SK-N-SH (cell line): ENCODE data around the gene MAPT. TPM values are rescaled to one million over a fixed set of nuclear protein-coding genes. Genes with fewer than 3 reads are reported as not detected.

ENCODE experiments used
- CTCF ChIA-PET: fragments of 300-600, 350-600 bp; formaldehyde crosslinking; extraction: SDS; loops from one replicate; lab custom pipeline; 2021; lab: Yijun Ruan, JAX
- POLR2A ChIA-PET: fragments of 350-600 bp; sonication (Branson Sonifier 250); formaldehyde crosslinking; extraction: SDS; loops from one replicate; lab custom pipeline; 2020; ENCODE audit warnings: antibody characterized with exemption, inconsistent platforms; lab: Yijun Ruan, JAX
- DNase-seq: peaks from one replicate; pipeline ENCODE4 v3.0.0; 2012
- H2AFZ ChIP-seq: fragments of 200-600 bp; sonication (generic); 2 replicates; pipeline ENCODE4 v1.8.1; 2016; ENCODE audit warnings: antibody characterized with exemption, mild to moderate bottlenecking, low read depth
- H3F3A ChIP-seq: fragments of 200-600 bp; sonication (generic); replicated peaks from 2 replicates; pipeline ENCODE3; 2016; ENCODE audit warnings: antibody characterized with exemption, mild to moderate bottlenecking; ENCODE audit not compliant: insufficient read depth
- H3K27ac ChIP-seq, 2 experiments: fragments of 200-500 bp in 1 of 2; fragments of 200-600 bp in 1 of 2; sonication (Bioruptor generic) in 1 of 2; sonication (generic), shearing (Covaris generic) in 1 of 2; 2 replicates each; pipeline versions ENCODE4 v1.5.1 to v1.6.1; 2014 to 2016; ENCODE audit warnings: low read depth in 2 of 2, inconsistent platforms in 1 of 2, low read length in 1 of 2, mild to moderate bottlenecking in 1 of 2, mixed read lengths in 1 of 2
- H3K27me3 ChIP-seq: fragments of 200-600 bp; sonication (generic), shearing (Covaris generic); 2 replicates; pipeline ENCODE4 v1.6.1; 2016; ENCODE audit warnings: mixed run types; ENCODE audit not compliant: insufficient read depth
- H3K36me3 ChIP-seq, 2 experiments: fragments of 200-500 bp in 1 of 2; fragments of 200-600 bp in 1 of 2; sonication (Bioruptor generic) in 1 of 2; sonication (generic) in 1 of 2; replicated peaks in 1 of 2; 2 replicates each; pipeline versions ENCODE3 to v1.5.1; 2014 to 2016; ENCODE audit warnings: low read length in 1 of 2, mild to moderate bottlenecking in 1 of 2; ENCODE audit not compliant: insufficient read depth in 2 of 2, control insufficient read depth in 1 of 2
- H3K4me1 ChIP-seq, 2 experiments: fragments of 200-500 bp in 1 of 2; fragments of 200-600 bp in 1 of 2; sonication (Bioruptor generic) in 1 of 2; sonication (generic), shearing (Covaris generic) in 1 of 2; 2 replicates each; pipeline versions ENCODE4 v1.5.1 to v1.6.1; 2014 to 2016; ENCODE audit warnings: low read depth in 1 of 2, low read length in 1 of 2, mixed run types in 1 of 2; ENCODE audit not compliant: insufficient read depth in 2 of 2, control insufficient read depth in 1 of 2
- H3K4me2 ChIP-seq: fragments of 200-600 bp; sonication (generic), shearing (Covaris generic); 2 replicates; pipeline ENCODE4 v1.6.1; 2017; ENCODE audit warnings: mixed run types
- H3K4me3 ChIP-seq, 2 experiments: fragments of 200-500 bp in 1 of 2; fragments of 200-600 bp in 1 of 2; sonication (Bioruptor generic) in 1 of 2; sonication (generic), shearing (Covaris generic) in 1 of 2; 2 replicates each; pipeline versions ENCODE4 v1.5.1 to v1.8.1; 2014 to 2016; ENCODE audit warnings: low read depth in 2 of 2, inconsistent platforms in 1 of 2, low read length in 1 of 2, mild to moderate bottlenecking in 1 of 2, mixed read lengths in 1 of 2, moderate library complexity in 1 of 2
- H3K79me2 ChIP-seq: fragments of 200-600 bp; sonication (generic); 2 replicates; pipeline ENCODE4 v1.8.1; 2017; ENCODE audit warnings: mild to moderate bottlenecking; ENCODE audit not compliant: insufficient read depth
- H3K9ac ChIP-seq: fragments of 200-600 bp; sonication (generic); 2 replicates; pipeline ENCODE4 v1.6.1; 2017; ENCODE audit warnings: mixed run types
- H3K9me2 ChIP-seq: fragments of 200-600 bp; sonication (generic); 2 replicates; pipeline ENCODE4 v1.6.1; 2017; ENCODE audit warnings: mixed run types
- H3K9me3 ChIP-seq: fragments of 200-600 bp; sonication (generic); 2 replicates; pipeline ENCODE4 v1.6.1; 2017; ENCODE audit warnings: mixed run types, mild to moderate bottlenecking, moderate library complexity
- H4K20me1 ChIP-seq: fragments of 200-600 bp; sonication (generic); 2 replicates; pipeline ENCODE4 v1.6.1; 2017; ENCODE audit warnings: mild to moderate bottlenecking, mixed run types; ENCODE audit not compliant: insufficient read depth
- ELF1 ChIP-seq: IDR thresholded peaks from 2 replicates; pipeline ENCODE4 v1.4.0; 2012
- EP300 ChIP-seq, 2 experiments: IDR thresholded peaks; 2 replicates each; pipeline versions ENCODE4 v1.4.0 to v1.6.1; 2012; ENCODE audit warnings: borderline replicate concordance in 1 of 2, low read depth in 1 of 2, low read length in 1 of 2
- EZH2phosphoT487 ChIP-seq: fragments of 200-600 bp; sonication (generic); IDR thresholded peaks from 2 replicates; pipeline ENCODE4 v1.6.1; 2017; ENCODE audit warnings: low read depth, mixed run types, mild to moderate bottlenecking, antibody characterized with exemption, moderate library complexity, borderline replicate concordance
- FOXJ3 ChIP-seq: sonication (generic); formaldehyde crosslinking; IDR thresholded peaks from 2 replicates; pipeline ENCODE4 v1.5.1; 2020; ENCODE audit warnings: mild to moderate bottlenecking, missing genetic modification reagents
- GABPA ChIP-seq: IDR thresholded peaks from 2 replicates; pipeline ENCODE4 v1.4.0; 2012; ENCODE audit warnings: low read depth, mild to moderate bottlenecking
- GATA2 ChIP-seq: sonication (generic); formaldehyde crosslinking; IDR thresholded peaks from 2 replicates; pipeline ENCODE4 v1.5.0; 2020; ENCODE audit warnings: mild to moderate bottlenecking, missing genetic modification reagents
- JUND ChIP-seq: IDR thresholded peaks from 2 replicates; pipeline ENCODE4 v1.4.0; 2012
- NRF1 ChIP-seq: IDR thresholded peaks from 2 replicates; pipeline ENCODE4 v1.6.1; 2012; ENCODE audit warnings: low read depth, mild to moderate bottlenecking, low read length
- POLR2AphosphoS5 ChIP-seq: IDR thresholded peaks from 2 replicates; pipeline ENCODE4 v1.6.1; 2012; ENCODE audit warnings: low read depth, low read length
- RCOR1 ChIP-seq: fragments of 150-350 bp; IDR thresholded peaks from 2 replicates; pipeline ENCODE4 v1.6.1; 2017; ENCODE audit warnings: antibody characterized with exemption, low read length
- SMC3 ChIP-seq: IDR thresholded peaks from 2 replicates; pipeline ENCODE4 v1.6.1; 2012; ENCODE audit warnings: low read depth, low read length, improper control_type of control experiment
- TAF1 ChIP-seq: IDR thresholded peaks from 2 replicates; pipeline ENCODE4 v1.6.1; 2012; ENCODE audit warnings: low read depth, mild to moderate bottlenecking, low read length, moderate library complexity, borderline replicate concordance
- YY1 ChIP-seq: IDR thresholded peaks from 2 replicates; pipeline ENCODE4 v1.4.0; 2012; ENCODE audit warnings: low read depth, mild to moderate bottlenecking
- WGBS: methylation state at CpG from one replicate; pipeline ENCODE4 v1.1.6; 2017; ENCODE audit warnings: low lambda C conversion rate; 5-methylcytosine and 5-hydroxymethylcytosine counted together
- polyA plus RNA-seq, 3 experiments: library from polyadenylated mRNA; depleted of rRNA; stranded (reverse); fragments of >200 nt; gene quantifications; 2 replicates each; pipeline ENCODE4 v1.2.3, GENCODE V29; 2012
- TF ChIP-seq, protein P1 (sequence below): IDR thresholded peaks from 2 replicates; pipeline ENCODE4 v1.6.1; 2012; ENCODE audit warnings: mild to moderate bottlenecking, low read depth, low read length, moderate library complexity
- TF ChIP-seq, protein P2 (sequence below): IDR thresholded peaks from 2 replicates; pipeline ENCODE4 v1.4.0; 2012; ENCODE audit warnings: low read depth, borderline replicate concordance
- TF ChIP-seq, protein P3 (sequence below): fragments of 150-350 bp; IDR thresholded peaks from 2 replicates; pipeline ENCODE4 v1.6.1; 2017; ENCODE audit warnings: antibody characterized with exemption, low read length, low read depth, borderline replicate concordance
- TF ChIP-seq, protein P4 (sequence below): fragments of 200-600 bp; sonication (generic); IDR thresholded peaks from 2 replicates; pipeline ENCODE4 v1.6.1; 2017; ENCODE audit warnings: antibody characterized with exemption, mild to moderate bottlenecking, moderate library complexity
- TF ChIP-seq, protein P5 (sequence below): IDR thresholded peaks from 2 replicates; pipeline ENCODE4 v1.4.0; 2012; ENCODE audit warnings: low read depth, borderline replicate concordance
- TF ChIP-seq, protein P6 (sequence below): IDR thresholded peaks from 2 replicates; pipeline ENCODE4; 2012

Gene MAPT
- polyA plus RNA-seq, 1 of the 3 experiments (the other 2 are of a cell fraction): 0.74 TPM

DNA sequence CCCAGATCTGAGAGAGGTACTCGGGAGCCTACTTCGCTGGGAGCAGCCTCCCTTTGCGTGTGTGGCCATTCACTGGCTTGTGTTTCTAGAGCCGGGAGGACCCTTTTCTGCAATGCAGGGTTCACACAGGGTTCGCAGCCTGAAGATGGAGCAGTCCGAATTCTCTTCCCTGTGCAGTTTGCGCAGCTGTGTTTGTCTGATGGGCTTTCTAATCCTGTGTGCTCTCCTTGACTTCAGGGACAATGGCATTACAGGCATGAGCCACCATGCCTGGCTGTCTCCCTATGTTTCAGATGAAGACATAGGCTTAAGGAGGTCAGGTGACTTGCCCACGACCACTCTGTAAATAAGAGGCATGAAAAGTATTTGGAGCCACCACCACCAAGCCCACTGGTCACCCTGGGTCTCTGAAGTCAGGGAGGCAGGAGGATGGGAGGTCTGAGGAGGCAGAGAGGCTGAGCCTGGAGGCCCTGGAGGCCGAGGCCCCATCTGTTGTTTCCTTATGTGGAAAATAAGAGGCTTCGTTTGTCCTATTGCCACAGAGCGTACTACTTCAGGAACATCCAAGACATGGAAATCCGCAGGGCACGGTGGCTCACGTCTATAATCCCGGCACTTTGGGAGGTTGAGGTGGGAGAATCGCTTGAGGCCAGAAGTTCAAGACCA is 99.7 kb downstream of the MAPT start:
- Histone ChIP-seq H3K27ac (no peak overlapping the region), H4K20me1 (no peaks in the 10 kb centered on the region), H3K9me3 (no peaks in the 10 kb centered on the region), H3K9me2 (no peaks in the 10 kb centered on the region), H3K27me3 (no peaks in the 10 kb centered on the region), H2AFZ (no peak overlapping the region), H3K36me3 (no peaks in the 10 kb centered on the region), H3F3A (no peaks in the 10 kb centered on the region), H3K4me2 (no peak overlapping the region), H3K4me1 (peaks cover 0 to 5% of the 10 kb centered on the region in 2 experiments; a peak in 1 of 4 replicates), H3K4me3 (no peak overlapping the region), H3K79me2 (no peaks in the 10 kb centered on the region), H3K9ac (no peak overlapping the region)
- no peak for DNase-seq
- WGBS: 85% methylated on average over 16 of the region's 16 CpGs
- CTCF ChIA-PET: interaction anchor here (0.7 to 5.0 kb wide), 2 partner anchors 7 to 9 kb away, joined by 3 to 37 read pairs; no protein-coding TSS in a partner anchor
- POLR2A ChIA-PET: no interaction called here
- no peak for TF ChIP-seq NRF1
- no peak for TF ChIP-seq EZH2phosphoT487
- TF ChIP-seq GATA2 (CRISPR knock-in tag): no peak
- TF ChIP-seq TAF1: no peak
- TF ChIP-seq, protein P1, sequence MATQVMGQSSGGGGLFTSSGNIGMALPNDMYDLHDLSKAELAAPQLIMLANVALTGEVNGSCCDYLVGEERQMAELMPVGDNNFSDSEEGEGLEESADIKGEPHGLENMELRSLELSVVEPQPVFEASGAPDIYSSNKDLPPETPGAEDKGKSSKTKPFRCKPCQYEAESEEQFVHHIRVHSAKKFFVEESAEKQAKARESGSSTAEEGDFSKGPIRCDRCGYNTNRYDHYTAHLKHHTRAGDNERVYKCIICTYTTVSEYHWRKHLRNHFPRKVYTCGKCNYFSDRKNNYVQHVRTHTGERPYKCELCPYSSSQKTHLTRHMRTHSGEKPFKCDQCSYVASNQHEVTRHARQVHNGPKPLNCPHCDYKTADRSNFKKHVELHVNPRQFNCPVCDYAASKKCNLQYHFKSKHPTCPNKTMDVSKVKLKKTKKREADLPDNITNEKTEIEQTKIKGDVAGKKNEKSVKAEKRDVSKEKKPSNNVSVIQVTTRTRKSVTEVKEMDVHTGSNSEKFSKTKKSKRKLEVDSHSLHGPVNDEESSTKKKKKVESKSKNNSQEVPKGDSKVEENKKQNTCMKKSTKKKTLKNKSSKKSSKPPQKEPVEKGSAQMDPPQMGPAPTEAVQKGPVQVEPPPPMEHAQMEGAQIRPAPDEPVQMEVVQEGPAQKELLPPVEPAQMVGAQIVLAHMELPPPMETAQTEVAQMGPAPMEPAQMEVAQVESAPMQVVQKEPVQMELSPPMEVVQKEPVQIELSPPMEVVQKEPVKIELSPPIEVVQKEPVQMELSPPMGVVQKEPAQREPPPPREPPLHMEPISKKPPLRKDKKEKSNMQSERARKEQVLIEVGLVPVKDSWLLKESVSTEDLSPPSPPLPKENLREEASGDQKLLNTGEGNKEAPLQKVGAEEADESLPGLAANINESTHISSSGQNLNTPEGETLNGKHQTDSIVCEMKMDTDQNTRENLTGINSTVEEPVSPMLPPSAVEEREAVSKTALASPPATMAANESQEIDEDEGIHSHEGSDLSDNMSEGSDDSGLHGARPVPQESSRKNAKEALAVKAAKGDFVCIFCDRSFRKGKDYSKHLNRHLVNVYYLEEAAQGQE: no peak
- TF ChIP-seq, protein P2, sequence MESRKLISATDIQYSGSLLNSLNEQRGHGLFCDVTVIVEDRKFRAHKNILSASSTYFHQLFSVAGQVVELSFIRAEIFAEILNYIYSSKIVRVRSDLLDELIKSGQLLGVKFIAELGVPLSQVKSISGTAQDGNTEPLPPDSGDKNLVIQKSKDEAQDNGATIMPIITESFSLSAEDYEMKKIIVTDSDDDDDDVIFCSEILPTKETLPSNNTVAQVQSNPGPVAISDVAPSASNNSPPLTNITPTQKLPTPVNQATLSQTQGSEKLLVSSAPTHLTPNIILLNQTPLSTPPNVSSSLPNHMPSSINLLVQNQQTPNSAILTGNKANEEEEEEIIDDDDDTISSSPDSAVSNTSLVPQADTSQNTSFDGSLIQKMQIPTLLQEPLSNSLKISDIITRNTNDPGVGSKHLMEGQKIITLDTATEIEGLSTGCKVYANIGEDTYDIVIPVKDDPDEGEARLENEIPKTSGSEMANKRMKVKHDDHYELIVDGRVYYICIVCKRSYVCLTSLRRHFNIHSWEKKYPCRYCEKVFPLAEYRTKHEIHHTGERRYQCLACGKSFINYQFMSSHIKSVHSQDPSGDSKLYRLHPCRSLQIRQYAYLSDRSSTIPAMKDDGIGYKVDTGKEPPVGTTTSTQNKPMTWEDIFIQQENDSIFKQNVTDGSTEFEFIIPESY: no peak
- TF ChIP-seq, protein P3, sequence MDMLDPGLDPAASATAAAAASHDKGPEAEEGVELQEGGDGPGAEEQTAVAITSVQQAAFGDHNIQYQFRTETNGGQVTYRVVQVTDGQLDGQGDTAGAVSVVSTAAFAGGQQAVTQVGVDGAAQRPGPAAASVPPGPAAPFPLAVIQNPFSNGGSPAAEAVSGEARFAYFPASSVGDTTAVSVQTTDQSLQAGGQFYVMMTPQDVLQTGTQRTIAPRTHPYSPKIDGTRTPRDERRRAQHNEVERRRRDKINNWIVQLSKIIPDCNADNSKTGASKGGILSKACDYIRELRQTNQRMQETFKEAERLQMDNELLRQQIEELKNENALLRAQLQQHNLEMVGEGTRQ: no peak
- TF ChIP-seq, protein P4, sequence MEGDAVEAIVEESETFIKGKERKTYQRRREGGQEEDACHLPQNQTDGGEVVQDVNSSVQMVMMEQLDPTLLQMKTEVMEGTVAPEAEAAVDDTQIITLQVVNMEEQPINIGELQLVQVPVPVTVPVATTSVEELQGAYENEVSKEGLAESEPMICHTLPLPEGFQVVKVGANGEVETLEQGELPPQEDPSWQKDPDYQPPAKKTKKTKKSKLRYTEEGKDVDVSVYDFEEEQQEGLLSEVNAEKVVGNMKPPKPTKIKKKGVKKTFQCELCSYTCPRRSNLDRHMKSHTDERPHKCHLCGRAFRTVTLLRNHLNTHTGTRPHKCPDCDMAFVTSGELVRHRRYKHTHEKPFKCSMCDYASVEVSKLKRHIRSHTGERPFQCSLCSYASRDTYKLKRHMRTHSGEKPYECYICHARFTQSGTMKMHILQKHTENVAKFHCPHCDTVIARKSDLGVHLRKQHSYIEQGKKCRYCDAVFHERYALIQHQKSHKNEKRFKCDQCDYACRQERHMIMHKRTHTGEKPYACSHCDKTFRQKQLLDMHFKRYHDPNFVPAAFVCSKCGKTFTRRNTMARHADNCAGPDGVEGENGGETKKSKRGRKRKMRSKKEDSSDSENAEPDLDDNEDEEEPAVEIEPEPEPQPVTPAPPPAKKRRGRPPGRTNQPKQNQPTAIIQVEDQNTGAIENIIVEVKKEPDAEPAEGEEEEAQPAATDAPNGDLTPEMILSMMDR: no peak
- no peak for TF ChIP-seq YY1
- no peak for TF ChIP-seq EP300 (IDR thresholded peaks at IDR 0.05; ENCODE audit: borderline replicate concordance in 1 of 2, low read depth in 1 of 2, low read length in 1 of 2)
- TF ChIP-seq SMC3: no peak
- TF ChIP-seq, protein P5, sequence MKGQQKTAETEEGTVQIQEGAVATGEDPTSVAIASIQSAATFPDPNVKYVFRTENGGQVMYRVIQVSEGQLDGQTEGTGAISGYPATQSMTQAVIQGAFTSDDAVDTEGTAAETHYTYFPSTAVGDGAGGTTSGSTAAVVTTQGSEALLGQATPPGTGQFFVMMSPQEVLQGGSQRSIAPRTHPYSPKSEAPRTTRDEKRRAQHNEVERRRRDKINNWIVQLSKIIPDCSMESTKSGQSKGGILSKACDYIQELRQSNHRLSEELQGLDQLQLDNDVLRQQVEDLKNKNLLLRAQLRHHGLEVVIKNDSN: no peak
- no peak for TF ChIP-seq GABPA
- TF ChIP-seq, protein P6, sequence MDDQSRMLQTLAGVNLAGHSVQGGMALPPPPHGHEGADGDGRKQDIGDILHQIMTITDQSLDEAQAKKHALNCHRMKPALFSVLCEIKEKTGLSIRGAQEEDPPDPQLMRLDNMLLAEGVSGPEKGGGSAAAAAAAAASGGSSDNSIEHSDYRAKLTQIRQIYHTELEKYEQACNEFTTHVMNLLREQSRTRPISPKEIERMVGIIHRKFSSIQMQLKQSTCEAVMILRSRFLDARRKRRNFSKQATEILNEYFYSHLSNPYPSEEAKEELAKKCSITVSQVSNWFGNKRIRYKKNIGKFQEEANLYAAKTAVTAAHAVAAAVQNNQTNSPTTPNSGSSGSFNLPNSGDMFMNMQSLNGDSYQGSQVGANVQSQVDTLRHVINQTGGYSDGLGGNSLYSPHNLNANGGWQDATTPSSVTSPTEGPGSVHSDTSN: no peak
- TF ChIP-seq FOXJ3 (CRISPR knock-in tag): no peak
- no peak for TF ChIP-seq ELF1
- no peak for TF ChIP-seq JUND
- TF ChIP-seq POLR2AphosphoS5: no peak
- no peak for TF ChIP-seq RCOR1
